GM18520 (cell line): ENCODE data around the gene ROBO1.

Experiments used
- ATAC-seq: cut with Tn5 transposase; IDR thresholded peaks from one replicate; pipeline ENCODE4 v1.9.1; 2021; ENCODE audit not compliant: unreplicated experiment

The ROBO1 gene

DNA sequence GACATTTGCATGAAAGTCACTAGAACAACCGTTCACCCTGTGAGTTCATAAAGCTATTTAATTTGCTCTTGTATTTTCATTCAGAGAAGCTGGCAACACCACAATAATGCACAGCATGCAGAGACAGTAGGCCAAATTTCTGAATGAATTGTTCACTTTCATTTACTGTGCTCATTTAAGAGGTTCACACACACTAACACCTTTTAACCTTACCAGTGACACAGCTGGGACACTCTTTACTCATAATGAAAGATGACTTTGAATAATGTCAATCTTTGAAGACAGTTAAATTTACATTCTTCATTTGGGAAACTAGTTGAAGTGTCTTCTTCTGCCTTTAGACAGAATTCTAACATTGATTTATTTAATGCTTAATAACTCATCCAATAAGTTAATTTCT is 95.7 kb downstream of the ROBO1 start:
- no peak for ATAC-seq

DNA sequence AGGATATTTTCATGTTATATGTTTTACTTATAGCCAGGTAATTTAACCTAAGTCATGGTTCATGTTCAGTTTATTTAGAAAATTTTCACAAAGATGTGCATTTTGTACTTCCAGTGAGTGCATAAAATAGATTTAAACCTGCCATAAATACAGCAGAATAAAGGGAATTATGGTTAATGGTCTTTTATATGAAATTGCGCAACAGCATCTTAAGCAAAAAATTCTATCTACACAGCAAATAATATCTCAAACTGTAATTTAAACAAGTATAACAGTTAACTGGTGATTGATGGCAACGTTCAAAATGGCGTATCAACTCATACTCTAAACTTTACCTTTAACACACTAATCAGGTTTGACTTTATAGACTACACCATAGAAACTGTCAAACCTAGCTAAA is 97.6 kb downstream of the ROBO1 start:
- no peak for ATAC-seq

DNA sequence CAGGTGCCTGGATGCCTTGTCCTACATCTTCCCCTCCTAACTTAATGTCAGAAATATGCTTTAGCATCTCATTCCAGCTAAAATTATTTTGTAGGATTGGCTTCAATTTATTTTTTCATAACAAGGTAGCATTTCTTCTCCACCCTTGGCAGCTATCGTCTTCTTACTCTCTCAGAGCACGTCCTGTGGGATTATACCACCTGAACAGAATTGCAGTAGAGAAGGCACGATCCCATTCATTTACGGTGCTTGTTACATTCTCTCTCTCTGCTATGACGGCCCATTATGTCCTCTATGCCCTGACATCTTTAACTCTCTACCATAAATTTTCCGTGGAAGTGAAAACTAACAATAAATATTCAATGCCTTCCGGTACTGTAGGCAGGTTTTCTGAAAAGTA is 103.3 kb downstream of the ROBO1 start:
- no peak for ATAC-seq

DNA sequence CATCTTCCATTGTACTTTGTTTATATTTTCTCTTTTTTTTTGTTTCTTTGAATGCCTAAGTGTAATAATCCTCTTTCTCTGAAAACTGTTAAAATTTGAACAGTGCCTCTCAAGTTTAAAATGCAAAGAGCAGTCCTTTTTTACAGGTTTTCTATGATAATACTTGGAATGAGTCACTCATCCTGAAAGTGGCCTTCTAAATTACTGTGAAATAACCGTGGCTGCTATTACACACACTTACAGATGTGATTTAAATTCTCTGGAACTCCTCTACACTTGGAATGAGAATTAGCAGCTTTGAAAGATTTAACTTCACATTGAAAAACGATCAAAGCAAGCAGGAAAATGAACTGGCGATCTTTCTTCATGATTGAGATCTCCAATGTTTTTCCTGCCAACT is 105.9 kb downstream of the ROBO1 start:
- ATAC-seq = no peak

DNA sequence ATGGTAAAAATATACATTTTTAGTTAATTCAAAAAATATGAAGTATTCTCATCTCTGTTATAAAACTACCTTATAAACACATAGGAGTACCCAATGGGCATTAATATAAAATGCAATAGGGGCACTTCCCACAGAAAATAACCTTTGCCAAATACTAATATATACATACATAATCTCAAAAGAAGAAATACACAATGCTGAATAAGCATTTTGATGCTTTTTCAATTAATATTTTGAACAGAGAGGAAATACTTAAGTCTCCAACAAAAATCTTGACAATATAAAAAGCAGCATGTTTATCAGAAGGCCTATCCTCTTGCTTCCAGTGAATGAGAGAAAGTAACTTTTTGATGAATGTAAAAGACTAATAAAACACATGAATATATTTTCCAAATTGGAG is 110.7 kb downstream of the ROBO1 start:
- ATAC-seq = no peak

DNA sequence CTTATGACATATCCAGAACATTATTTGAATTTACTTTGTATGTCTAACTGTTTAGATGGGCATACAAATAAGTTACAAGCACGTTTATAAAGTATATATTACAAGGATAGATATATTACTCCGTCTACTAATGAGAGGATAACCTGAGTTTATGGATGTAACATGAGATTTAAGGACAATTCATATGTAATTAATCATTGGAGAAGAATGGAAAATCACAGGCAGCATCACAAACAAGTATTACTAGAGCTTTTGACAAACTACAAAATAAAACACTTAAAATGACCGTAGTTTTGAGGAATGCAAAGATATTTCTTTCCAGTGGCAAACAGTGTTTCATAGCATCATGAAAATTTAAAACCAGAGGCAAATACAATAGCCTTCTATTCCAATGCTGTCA is 113.8 kb downstream of the ROBO1 start:
- no peak for ATAC-seq

DNA sequence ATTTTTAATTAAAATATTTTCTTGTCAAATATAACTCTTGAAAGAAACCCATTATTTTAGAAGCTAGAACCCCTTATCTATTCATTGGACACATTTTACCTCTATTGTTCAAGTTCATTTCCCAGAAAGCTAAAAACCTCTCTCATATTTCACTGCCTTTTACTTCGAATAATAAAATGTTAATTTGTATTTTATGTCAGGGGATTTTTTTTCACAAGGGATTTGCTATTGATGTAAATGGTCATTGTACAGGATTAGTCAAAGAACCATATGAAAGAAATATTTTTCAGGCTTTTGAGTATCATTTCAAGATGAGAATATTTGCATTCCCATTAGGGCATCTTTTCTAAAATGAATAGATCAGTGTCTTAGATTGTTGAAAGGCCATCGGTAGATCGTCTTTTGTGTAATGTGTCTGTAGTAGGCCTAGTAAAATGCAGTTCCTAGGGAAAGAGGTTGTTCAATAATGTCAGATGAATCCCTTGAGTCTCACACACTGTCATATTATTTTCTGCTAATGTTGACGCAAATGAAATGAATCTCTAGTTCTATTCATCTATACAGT is 114.5 kb downstream of the ROBO1 start:
- ATAC-seq = no peak

DNA sequence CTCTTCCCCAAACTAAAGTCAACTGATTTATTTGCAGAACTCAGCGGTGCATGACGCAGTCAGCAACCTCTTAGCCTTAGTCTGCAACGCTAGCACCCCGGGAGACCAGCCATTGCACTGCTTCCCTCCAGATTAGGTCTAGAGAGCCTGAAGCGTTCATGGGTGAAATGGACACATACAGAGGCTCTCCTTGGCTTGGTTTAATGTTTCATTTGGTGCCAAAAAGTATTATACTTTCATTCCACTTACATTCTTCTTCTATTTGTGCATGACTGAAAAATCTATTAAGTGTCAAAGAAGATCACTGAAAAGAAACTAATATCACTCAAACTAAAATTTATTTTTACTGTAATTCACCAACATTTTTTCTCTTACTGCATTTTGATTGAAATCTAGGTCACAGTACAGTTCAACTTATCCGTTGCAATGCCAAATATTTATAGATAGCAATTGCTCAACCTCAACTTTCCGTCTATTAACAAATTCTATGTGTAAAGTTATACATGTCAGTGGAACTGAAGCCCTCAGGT is 116.2 kb downstream of the ROBO1 start:
- no peak for ATAC-seq

DNA sequence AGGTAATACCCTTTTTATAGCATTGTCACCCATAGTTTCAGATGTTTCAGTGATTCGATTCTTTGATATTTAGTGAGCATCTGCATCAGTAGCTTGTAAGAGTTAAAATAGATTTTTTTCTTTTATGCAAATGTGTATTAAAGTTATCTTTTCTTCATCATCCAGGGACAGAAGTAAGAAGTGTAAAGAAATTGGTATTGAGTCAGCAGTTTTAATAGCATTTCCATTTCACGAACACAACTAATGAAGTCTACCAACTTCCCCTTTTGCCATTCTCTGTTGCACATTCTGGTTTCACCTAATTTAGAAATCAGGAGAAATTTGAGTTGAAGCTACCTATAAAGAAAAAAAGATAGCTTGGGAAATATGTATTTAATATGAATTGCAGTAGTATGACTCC is 127.9 kb downstream of the ROBO1 start:
- no peak for ATAC-seq

DNA sequence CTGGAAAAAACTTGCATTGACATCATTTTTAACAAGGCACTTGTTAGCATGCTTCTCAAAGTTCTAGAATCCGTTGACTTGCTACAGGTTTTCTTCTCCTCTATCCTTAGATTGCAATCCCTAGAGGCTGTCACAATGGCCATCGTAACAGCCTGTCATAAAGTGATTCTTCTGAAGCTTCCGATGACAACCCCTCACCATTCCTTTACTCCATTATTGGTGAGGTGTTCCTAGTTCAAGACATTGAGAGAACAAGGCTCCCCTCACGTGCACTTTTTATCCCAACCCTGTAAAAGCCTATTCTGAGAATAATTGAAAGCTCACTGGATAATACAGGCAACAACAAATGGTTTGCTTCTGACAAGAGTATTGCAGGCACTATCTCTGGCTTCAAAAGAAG is 131.4 kb downstream of the ROBO1 start:
- ATAC-seq = no peak

DNA sequence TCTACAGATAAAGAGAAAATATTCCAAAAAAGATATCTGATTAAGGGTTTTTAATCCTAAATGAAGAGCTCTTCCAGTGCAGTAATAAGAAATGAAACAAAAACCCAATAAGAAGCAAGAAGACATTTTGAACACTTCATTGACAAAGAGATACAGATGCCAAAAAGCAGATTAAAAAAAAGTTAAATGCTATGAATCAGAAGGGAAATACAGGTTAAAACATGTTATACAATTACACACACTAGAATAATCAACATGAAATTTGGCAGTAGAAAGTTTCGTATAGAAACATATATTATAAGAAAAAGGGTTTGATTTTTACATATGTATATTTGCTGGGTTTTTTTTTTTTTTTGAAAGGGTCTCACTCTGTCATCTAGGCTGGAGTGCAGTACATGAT is 135.0 kb downstream of the ROBO1 start:
- no peak for ATAC-seq

DNA sequence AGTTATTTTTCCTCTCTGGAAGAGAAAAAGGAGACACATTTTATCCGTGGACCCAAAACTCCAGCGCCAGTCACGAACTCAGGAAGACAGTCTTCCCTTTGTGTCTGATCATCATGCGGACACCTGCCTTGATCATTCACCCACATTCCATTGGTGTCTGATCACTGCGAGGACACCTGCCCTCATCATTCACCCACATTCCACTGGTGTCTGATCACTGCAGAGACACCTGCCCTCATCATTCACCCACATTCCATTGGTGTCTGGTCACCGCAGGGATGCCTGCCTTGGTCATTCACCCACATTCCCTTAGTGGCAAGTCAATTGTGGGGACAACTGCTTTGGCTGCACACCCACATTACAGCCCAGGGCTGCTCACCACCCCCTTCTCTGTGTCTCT is 148.9 kb downstream of the ROBO1 start:
- ATAC-seq = no peak

DNA sequence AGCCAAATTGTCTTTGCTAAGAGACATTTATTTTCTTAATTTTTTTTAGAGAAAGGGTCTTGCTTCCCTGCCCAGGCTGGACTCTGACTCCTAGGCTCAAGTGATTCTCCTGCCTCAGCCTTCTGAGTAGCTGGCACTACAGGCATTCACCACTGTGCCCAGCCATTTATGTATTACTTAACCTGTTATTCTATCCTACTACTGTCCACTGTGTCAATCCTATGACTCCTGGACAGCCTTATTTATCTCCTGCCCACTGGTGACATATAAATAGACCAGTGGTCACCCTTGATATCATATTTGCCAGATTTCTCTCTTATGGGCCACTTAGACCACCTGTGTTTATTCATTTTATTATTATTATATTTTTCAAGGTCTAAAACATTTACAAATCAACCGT is 161.4 kb downstream of the ROBO1 start:
- ATAC-seq = no peak

DNA sequence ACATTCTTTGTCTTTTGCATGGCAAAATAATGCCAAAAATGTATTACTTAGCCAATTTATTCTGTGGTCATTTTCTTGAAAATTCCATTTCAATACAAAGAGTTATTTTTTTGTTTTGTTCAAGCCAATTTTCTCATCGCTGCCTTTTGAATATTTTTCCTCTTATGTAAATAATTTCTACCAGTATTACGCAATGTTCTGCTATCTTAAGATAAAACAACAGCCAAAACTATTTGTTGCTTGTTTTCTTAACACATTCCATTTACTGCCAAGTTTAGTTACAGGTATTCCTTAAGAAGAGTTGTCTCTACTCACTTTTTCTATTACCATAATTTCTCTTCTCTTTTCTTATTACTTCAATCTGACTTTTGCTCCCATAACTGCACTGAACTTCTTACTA is 163.1 kb downstream of the ROBO1 start:
- no peak for ATAC-seq

DNA sequence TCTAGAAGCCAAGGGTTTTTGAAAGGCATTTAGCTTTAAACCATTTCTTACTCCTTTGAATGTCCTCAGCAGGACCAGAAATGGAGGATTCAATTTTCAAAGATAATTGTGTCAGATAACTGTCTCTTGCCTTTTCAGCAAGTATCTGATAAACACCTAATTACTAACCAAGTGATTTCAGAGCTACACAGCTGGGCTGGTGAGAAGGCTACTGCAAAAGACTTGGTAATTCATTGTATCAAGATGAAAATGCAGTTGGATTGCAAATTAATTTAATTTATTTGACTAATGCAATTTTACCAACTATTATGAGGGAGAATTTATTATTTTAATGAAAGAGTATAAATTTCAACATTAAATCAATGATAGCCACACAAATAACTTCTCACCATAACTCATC is 165.4 kb downstream of the ROBO1 start:
- ATAC-seq = no peak

DNA sequence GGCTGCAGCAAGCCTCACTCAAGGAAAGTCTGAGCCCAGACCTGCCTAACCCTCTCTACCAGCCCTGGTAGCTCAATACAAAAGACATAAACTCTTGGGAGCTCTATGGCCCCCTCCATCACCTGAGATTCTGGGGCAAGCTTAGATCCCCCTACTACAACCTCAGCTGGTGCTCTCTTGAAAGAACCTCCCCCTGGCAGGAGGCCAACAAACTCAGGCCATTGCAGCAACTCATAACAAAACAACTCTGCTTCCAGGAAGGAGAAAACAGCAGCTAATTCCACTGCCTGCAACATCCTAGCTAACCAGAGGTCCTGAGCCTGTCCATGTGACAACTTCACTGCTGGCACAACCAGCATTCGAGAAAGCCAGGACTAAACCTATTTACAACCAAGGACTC is 169.2 kb downstream of the ROBO1 start:
- ATAC-seq = no peak

DNA sequence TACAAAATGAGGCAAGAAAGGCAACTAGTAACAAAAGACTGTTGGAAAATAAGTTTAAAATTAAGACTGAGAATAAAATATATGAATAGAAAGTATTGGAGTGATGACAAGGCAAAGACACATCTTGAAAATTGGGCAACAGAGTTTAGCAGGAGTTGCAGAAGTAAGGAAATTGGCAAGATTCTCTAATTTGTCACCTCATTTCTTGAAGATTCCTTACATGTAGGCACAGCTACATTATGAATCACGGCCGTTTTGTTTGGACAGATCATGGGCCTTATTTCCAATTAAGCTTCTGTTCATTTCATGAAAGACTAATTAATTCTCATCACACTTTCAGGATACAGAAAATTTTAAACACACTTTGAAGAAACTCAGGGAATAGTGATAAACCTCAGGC is 170.1 kb downstream of the ROBO1 start:
- no peak for ATAC-seq

DNA sequence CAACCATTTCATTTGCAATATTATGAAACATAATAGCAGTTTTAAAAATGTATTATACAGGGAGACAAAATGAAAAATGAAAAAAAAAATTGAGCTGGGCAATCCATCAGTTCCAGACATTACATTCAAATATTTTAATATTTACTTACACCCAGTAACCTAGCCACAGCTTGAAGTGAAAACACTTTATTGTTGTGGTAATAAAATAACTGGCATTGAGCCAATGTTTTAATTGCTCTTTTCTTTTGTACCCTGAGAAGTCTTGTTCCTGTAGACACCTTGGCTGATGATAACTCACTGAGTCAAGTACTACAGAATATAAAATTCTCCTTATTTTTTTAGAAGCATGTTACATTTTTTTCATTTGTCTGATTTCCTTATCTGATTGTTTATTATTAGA is 180.6 kb downstream of the ROBO1 start:
- ATAC-seq = no peak

DNA sequence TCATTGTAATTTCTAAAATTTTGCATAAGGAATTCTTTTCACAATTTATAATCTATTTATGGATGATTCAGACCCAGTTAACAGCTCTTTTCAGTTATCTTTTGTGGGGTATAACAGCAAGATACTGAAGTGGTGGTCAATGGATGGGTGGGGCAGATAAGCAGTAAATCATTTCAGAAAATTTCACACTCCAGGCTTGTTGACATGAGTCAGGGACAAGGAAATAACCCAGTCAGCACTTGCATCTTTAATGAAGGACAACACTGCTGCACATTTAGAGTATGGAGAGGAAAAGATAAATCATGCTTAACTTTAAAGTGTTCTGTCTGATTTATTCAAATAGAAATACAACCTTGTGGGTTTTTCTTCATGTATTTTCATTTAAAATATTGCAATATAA is 181.6 kb downstream of the ROBO1 start:
- no peak for ATAC-seq

DNA sequence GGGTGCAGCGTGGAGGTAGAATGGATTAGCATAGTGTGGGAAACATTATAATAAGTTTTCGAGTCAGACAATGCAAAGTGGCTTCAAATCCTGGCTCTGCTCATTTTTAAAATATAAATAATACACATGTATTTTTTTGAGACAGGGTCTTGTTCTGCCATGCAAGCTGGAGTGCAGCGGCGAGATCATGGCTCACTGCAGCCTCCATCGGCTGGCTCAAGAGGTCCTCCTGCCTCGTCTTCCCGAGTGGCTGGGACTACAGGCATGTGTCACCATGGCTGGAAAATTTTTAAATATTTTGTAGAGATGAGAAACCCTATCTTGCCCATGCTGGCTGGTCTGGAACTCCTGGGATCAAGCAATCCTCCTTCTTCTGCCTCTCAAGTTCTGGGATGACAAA is 194.9 kb downstream of the ROBO1 start:
- no peak for ATAC-seq

DNA sequence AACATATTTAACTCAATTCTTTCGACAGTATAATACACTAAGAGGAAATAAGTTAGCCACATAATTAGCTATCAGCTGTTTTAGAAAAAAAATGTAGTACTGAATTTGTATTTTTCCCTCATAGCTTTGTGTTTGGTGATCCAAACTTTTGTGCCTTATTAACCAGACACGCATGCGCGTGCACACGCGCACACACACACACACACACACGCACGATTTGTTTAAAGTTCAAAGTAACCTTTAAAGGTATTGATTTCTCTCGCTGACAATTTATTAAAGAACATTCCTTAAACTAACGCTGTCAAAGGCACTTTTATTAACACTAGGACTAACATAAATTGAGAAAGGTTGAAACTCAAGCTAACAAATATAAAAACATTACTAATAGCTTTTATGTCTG is 198.9 kb downstream of the ROBO1 start:
- no peak for ATAC-seq

DNA sequence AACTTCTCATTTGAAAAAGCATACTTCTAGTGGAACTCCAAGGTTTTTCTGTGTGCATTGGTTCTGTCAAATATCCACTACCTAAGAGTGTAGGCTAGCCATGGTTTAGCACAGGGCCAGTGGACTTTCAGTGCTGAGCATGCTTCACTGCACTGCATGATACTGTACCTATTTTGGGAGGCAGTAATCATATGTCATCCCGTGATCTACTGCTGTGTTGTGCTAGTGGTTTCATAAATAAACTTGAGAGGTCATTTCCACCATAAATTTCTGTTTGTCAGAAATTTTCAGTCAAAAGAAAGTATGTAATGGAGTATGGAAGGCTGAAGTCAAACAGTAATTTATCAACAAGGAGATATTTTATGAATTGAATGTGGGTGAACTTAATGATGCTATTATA is 203.6 kb downstream of the ROBO1 start:
- ATAC-seq = no peak

DNA sequence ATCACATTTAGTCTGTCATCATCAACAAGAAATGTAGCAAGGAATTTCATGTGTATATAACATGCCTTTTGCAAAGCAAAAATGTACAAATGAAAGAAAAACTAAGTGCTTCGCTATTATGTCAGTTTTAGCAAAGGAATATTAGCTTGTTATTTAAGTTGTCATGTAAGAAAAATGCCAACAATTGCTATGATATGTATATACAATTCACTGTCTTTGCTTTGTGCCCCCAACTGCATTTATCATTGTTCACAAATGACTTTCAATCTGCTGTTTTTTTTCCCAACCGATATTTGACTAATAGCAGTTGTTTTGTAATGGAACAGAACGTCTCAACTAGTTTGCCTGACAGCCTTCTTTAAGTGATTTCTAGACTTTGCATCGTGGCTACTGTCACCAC is 207.1 kb downstream of the ROBO1 start:
- no peak for ATAC-seq

DNA sequence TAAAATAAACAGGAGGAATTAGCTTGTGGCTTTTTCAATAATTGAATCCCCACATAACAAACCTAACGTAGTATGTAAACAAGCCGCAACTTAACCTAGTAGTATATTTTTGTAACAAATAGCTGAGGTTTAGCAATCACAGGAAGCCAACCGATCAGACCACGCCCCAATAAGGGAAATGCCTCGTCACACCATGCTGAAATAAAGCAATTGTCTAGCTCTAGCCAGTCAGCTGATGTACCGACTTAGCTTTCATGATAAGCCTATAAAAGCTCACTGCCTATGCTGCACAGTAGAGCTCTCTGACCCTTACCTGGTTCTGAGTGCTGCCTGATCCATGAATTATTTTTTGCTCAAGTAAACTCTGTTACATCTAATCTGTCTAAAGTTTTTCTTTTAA is 208.9 kb downstream of the ROBO1 start:
- ATAC-seq = no peak
